Endothelial cell of umbilical vein (primary cell): ENCODE measurements around the gene ENPP5. TPM values are rescaled to one million over a fixed set of nuclear protein-coding genes. Genes with fewer than 3 reads are reported as not detected.
"Not testable (repeated sequence)": the region's sequence is repeated elsewhere in the genome, so short reads cannot be mapped to it uniquely, and the experiment has no call there.

Experiments used
- BruUV-seq: library from RNA; stranded (reverse); fragments of 400-500 nt; replicated peaks from 2 replicates; lab custom pipeline; 2021; lab: Mats Ljungman, UMichigan
- CTCF ChIA-PET: fragments of 300-600, 350-600 bp; sonication (Branson Sonifier 250); formaldehyde crosslinking; loops from one replicate; lab custom pipeline; 2021; ENCODE audit warnings: antibody characterized with exemption, inconsistent platforms; lab: Charles Lee
- POLR2A ChIA-PET: fragments of 300-600, 350-600 bp; sonication (Branson Sonifier 250); formaldehyde crosslinking; loops from one replicate; lab custom pipeline; 2021; ENCODE audit warnings: antibody characterized with exemption, inconsistent platforms; lab: Charles Lee
- DNase-seq: peaks from one replicate; pipeline ENCODE4 v3.0.0-alpha.2; 2011; ENCODE audit warnings: low read depth, low spot score
- FAIRE-seq: peaks from 2 replicates; lab custom pipeline; 2011; peaks lifted over from hg19 to GRCh38; lab: Jason Lieb, UNC
- H2AFZ ChIP-seq: 2 replicates; pipeline ENCODE4 v1.6.0; 2012; ENCODE audit warnings: low read depth, low read length, control low read depth, inconsistent platforms
- H3K27ac ChIP-seq: 2 replicates; pipeline ENCODE4 v1.5.1; 2011; ENCODE audit warnings: low read depth, mild to moderate bottlenecking, control low read depth, low read length, moderate library complexity; ENCODE audit not compliant: insufficient read depth
- H3K27me3 ChIP-seq, 2 experiments: 2 replicates each; pipeline versions ENCODE4 v1.6.0 to v1.6.1; 2011; ENCODE audit warnings: low read length in 2 of 2, mixed read lengths in 1 of 2; ENCODE audit not compliant: control insufficient read depth in 2 of 2, insufficient read depth in 2 of 2
- H3K36me3 ChIP-seq, 2 experiments: 2 replicates in 1 of 2; 3 replicates in 1 of 2; pipeline ENCODE4 v1.5.1; 2011; ENCODE audit warnings: low read length in 2 of 2, mild to moderate bottlenecking in 1 of 2, moderate library complexity in 1 of 2; ENCODE audit not compliant: control insufficient read depth in 2 of 2, insufficient read depth in 2 of 2; ENCODE audit errors: extremely low read depth in 1 of 2
- H3K4me1 ChIP-seq: 3 replicates; pipeline ENCODE4 v1.5.1; 2011; ENCODE audit warnings: mild to moderate bottlenecking, low read length; ENCODE audit not compliant: control insufficient read depth, insufficient read depth; ENCODE audit errors: extremely low read depth
- H3K4me2 ChIP-seq: 2 replicates; pipeline ENCODE4 v1.6.1; 2011; ENCODE audit warnings: low read length, control low read depth, mixed read lengths; ENCODE audit not compliant: insufficient read depth
- H3K4me3 ChIP-seq, 3 experiments: fragments of 200-600 bp in 1 of 3; sonication (generic), shearing (Covaris generic) in 1 of 3; replicated peaks in 1 of 3; 2 replicates each; pipeline ENCODE4 v1.5.1; 2011 to 2016; ENCODE audit warnings: control low read depth in 3 of 3, low read length in 3 of 3, mild to moderate bottlenecking in 2 of 3, inconsistent platforms in 1 of 3, low read depth in 1 of 3, moderate library complexity in 1 of 3; ENCODE audit not compliant: insufficient read depth in 1 of 3
- H3K79me2 ChIP-seq: 2 replicates; pipeline ENCODE4 v1.6.0; 2012; ENCODE audit warnings: low read length, inconsistent platforms; ENCODE audit not compliant: control insufficient read depth, insufficient read depth
- H3K9ac ChIP-seq: replicated peaks from 2 replicates; pipeline ENCODE3; 2011; ENCODE audit warnings: low read length, control low read depth; ENCODE audit not compliant: insufficient read depth; ENCODE audit errors: extremely low read depth
- H3K9me1 ChIP-seq: replicated peaks from 3 replicates; pipeline ENCODE4 v1.6.0; 2011; ENCODE audit warnings: mild to moderate bottlenecking, low read length; ENCODE audit not compliant: control insufficient read depth, insufficient read depth; ENCODE audit errors: extremely low read depth
- H3K9me3 ChIP-seq: replicated peaks from 2 replicates; pipeline ENCODE4 v1.5.1; 2012; ENCODE audit warnings: low read length, inconsistent platforms; ENCODE audit not compliant: control insufficient read depth, insufficient read depth
- H4K20me1 ChIP-seq: replicated peaks from 2 replicates; pipeline ENCODE3; 2011; ENCODE audit warnings: mild to moderate bottlenecking, low read length; ENCODE audit not compliant: control insufficient read depth, insufficient read depth; ENCODE audit errors: extremely low read depth
- EZH2 ChIP-seq: IDR thresholded peaks from 2 replicates; pipeline ENCODE4 v1.6.1; 2012; ENCODE audit warnings: borderline replicate concordance, low read depth, mild to moderate bottlenecking, moderate library complexity, low read length, inconsistent platforms; ENCODE audit not compliant: severe bottlenecking
- FOS ChIP-seq: IDR thresholded peaks from 2 replicates; pipeline ENCODE4 v1.6.1; 2011; ENCODE audit warnings: mild to moderate bottlenecking, low read length, moderate library complexity, borderline replicate concordance; ENCODE audit not compliant: insufficient read depth
- GATA2 ChIP-seq: IDR thresholded peaks from 2 replicates; pipeline ENCODE4 v1.7.0; 2011; ENCODE audit warnings: low read depth, mild to moderate bottlenecking, moderate library complexity, mixed read lengths, low read length; ENCODE audit not compliant: insufficient read length, insufficient read depth
- JUN ChIP-seq: IDR thresholded peaks from 2 replicates; pipeline ENCODE4 v1.6.1; 2011; ENCODE audit warnings: borderline replicate concordance, low read depth; ENCODE audit not compliant: insufficient read length, insufficient read depth
- MYC ChIP-seq: IDR thresholded peaks from one replicate; pipeline ENCODE4 v1.6.1; 2011; ENCODE audit warnings: mild to moderate bottlenecking, low read depth, low read length
- POLR2A ChIP-seq: IDR thresholded peaks from 2 replicates; pipeline ENCODE4 v1.6.1; 2012; ENCODE audit warnings: low read depth, mild to moderate bottlenecking, control low read depth, low read length
- POLR2AphosphoS5 ChIP-seq: IDR thresholded peaks from 2 replicates; pipeline ENCODE4 v1.6.1; 2012; ENCODE audit warnings: low read depth, mild to moderate bottlenecking, control low read depth, low read length, moderate library complexity; ENCODE audit not compliant: insufficient read depth
- dilution Hi-C: fragments of 300-500 bp; cut with MboI; formaldehyde crosslinking; loops from one replicate; pipeline ENCODE4 v1.15.0; 2019; ENCODE audit warnings: low sequenced_read_pairs; ENCODE audit not compliant: extremely low pct_ligation_motif_present
- intact Hi-C: fragments of 100-400 bp; cut with micrococcal nuclease; formaldehyde crosslinking; loops from one replicate; pipeline ENCODE4 v1.10.0; 2022
- polyA plus RNA-seq, 4 experiments: library from polyadenylated mRNA; depleted of rRNA in 3 of 4; stranded (reverse) in 3 of 4; unstranded in 1 of 4; fragments of >200 nt; gene quantifications; 2 replicates each; pipeline versions ENCODE4 v1.2.1 to v1.2.3, GENCODE V29; 2011 to 2012; ENCODE audit warnings: missing spikeins in 1 of 4
- total RNA-seq: library from RNA; stranded (reverse); gene quantifications from 2 replicates; pipeline ENCODE4 v1.2.3, GENCODE V29; 2021
- TF ChIP-seq, protein P1 (sequence below): IDR thresholded peaks from 2 replicates; pipeline ENCODE4 v1.6.1; 2011; ENCODE audit not compliant: insufficient read depth, insufficient read length
- TF ChIP-seq, protein P2 (sequence below), 2 donors: IDR thresholded peaks; 1 replicate in 1 of 2; 2 replicates in 1 of 2; pipeline ENCODE4 v1.5.1; 2011; ENCODE audit warnings: low read length in 2 of 2, mild to moderate bottlenecking in 2 of 2, moderate library complexity in 2 of 2, control low read depth in 1 of 2, inconsistent platforms in 1 of 2, low read depth in 1 of 2; ENCODE audit not compliant: insufficient read depth in 1 of 2; ENCODE audit errors: extremely low read depth in 1 of 2

Gene ENPP5
- total and polyA plus RNA-seq, 2 donors (not counting 3 experiments of a cell fraction or from before 2014, with no cell fraction given): not detected

DNA sequence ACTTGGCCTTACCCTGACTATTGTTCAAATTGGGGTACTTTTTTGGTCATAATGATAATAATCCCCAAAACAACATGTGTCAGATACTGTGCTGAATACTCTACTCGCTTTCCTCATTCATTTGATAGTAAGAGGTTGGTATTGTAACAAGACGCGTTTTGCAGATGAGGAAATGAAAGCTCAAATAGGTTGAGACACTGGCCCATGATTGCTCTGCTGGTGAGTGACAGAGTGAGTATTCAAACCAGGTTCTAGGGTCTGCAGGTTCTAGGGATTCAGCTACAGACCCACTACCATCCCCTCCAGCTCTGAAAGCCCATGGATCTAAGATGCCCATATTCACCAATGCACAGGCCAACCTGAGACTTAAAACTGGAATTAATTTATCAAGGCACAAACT is 42.3 kb downstream of the ENPP5 start:
- H3K9ac ChIP-seq: no peak overlapping the region
- peaks cover 3% of the 10 kb centered on the region for H3K9me1 ChIP-seq
- peaks cover 12% of the 10 kb centered on the region for H3K4me1 ChIP-seq
- intact Hi-C loops (loop anchor here (5.0 kb wide), 1 partner anchor 524 kb away; the partner anchor contains the start of genes CYP39A1 and SLC25A27), dilution Hi-C loops (no loop called here)
- no peaks in the 10 kb centered on the region for H3K9me3 ChIP-seq
- POLR2A ChIA-PET: no interaction called here
- CTCF ChIA-PET: interaction anchor here (1.8 kb wide), 1 partner anchor 93 kb away, joined by 6 read pairs; no protein-coding TSS in a partner anchor
- H3K4me2 ChIP-seq: no peak overlapping the region
- no peak overlapping the region for H3K27ac ChIP-seq
- TF ChIP-seq EZH2: no peak
- no peak for TF ChIP-seq POLR2A
- TF ChIP-seq, protein P1, sequence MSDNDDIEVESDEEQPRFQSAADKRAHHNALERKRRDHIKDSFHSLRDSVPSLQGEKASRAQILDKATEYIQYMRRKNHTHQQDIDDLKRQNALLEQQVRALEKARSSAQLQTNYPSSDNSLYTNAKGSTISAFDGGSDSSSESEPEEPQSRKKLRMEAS: no peak
- TF ChIP-seq MYC: no peak
- TF ChIP-seq FOS: no peak
- TF ChIP-seq POLR2AphosphoS5: no peak
- TF ChIP-seq, protein P2, sequence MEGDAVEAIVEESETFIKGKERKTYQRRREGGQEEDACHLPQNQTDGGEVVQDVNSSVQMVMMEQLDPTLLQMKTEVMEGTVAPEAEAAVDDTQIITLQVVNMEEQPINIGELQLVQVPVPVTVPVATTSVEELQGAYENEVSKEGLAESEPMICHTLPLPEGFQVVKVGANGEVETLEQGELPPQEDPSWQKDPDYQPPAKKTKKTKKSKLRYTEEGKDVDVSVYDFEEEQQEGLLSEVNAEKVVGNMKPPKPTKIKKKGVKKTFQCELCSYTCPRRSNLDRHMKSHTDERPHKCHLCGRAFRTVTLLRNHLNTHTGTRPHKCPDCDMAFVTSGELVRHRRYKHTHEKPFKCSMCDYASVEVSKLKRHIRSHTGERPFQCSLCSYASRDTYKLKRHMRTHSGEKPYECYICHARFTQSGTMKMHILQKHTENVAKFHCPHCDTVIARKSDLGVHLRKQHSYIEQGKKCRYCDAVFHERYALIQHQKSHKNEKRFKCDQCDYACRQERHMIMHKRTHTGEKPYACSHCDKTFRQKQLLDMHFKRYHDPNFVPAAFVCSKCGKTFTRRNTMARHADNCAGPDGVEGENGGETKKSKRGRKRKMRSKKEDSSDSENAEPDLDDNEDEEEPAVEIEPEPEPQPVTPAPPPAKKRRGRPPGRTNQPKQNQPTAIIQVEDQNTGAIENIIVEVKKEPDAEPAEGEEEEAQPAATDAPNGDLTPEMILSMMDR (IDR thresholded peaks at IDR 0.05; ENCODE audit: extremely low read depth in 1 of 2, insufficient read depth in 1 of 2, low read depth in 1 of 2, low read length in 2 of 2): no peak
- no peak for TF ChIP-seq JUN
- no peak for TF ChIP-seq GATA2
- peaks cover 10 to 19% of the 10 kb centered on the region in 2 experiments for H3K27me3 ChIP-seq
- H4K20me1 ChIP-seq: no peaks in the 10 kb centered on the region
- H3K79me2 ChIP-seq: no peaks in the 10 kb centered on the region
- no peak for FAIRE-seq
- no peak overlapping the region for H3K4me3 ChIP-seq
- BruUV-seq: no TSS peak
- no peak overlapping the region for H2AFZ ChIP-seq
- DNase-seq: no peak
- H3K36me3 ChIP-seq: no peaks in the 10 kb centered on the region

DNA sequence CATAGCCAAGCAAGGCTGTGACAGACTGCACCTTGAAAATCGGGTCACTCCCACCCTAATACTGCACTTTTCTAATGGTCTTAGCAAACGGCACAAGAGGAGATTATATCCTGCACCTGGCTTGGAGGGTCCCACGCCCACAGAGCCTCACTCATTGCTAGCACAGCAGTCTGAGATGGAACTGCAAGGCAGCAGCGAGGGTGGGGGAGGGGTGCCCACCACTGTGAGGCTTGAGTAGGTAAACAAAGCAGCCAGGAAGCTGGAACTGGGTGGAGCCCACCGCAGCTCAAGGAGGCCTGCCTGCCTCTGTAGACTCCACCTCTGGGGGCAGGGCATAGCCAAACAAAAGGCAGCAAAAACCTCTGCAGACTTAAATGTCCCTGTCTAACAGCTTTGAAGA is 51.1 kb downstream of the ENPP5 start:
- FAIRE-seq, H3K4me3 ChIP-seq, dilution Hi-C loops, H3K9ac ChIP-seq, H3K79me2 ChIP-seq, H3K36me3 ChIP-seq, H3K9me3 ChIP-seq, H3K9me1 ChIP-seq, H3K27me3 ChIP-seq, H3K27ac ChIP-seq, H4K20me1 ChIP-seq, DNase-seq, H3K4me2 ChIP-seq, CTCF ChIA-PET, H3K4me1 ChIP-seq, BruUV-seq, H2AFZ ChIP-seq, intact Hi-C loops, POLR2A ChIA-PET: not testable (repeated sequence)
